Measurements from ENCODE around the gene ARSB. TPM values are rescaled to one million over a fixed set of nuclear protein-coding genes. Genes with fewer than 3 reads are reported as not detected.

ARSB gene
- total RNA-seq, 1 experiment from 2014 or later: 8.4 TPM

GRCh38 chr5:78811866-78812265 lies 173.2 kb downstream of the ARSB start:
- H4K20me1 ChIP-seq (ENCODE audit: insufficient read depth): no peaks in the 10 kb centered on the region
- no peak overlapping the region for H3K27ac ChIP-seq
- no peaks in the 10 kb centered on the region for H3K9me3 ChIP-seq (ENCODE audit: insufficient read depth, low read depth)
- H3K36me3 ChIP-seq (ENCODE audit: low read depth): no peaks in the 10 kb centered on the region
- no peaks in the 10 kb centered on the region for H3K27me3 ChIP-seq (ENCODE audit: insufficient read depth, low read depth)
- TF ChIP-seq EZH2 (IDR thresholded peaks at IDR 0.05; ENCODE audit: low read depth): no peak
- TF ChIP-seq, protein P1, sequence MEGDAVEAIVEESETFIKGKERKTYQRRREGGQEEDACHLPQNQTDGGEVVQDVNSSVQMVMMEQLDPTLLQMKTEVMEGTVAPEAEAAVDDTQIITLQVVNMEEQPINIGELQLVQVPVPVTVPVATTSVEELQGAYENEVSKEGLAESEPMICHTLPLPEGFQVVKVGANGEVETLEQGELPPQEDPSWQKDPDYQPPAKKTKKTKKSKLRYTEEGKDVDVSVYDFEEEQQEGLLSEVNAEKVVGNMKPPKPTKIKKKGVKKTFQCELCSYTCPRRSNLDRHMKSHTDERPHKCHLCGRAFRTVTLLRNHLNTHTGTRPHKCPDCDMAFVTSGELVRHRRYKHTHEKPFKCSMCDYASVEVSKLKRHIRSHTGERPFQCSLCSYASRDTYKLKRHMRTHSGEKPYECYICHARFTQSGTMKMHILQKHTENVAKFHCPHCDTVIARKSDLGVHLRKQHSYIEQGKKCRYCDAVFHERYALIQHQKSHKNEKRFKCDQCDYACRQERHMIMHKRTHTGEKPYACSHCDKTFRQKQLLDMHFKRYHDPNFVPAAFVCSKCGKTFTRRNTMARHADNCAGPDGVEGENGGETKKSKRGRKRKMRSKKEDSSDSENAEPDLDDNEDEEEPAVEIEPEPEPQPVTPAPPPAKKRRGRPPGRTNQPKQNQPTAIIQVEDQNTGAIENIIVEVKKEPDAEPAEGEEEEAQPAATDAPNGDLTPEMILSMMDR (conservative IDR thresholded peaks at IDR 0.05): no peak
- no peaks in the 10 kb centered on the region for H3K79me2 ChIP-seq (ENCODE audit: low read depth)
- BruUV-seq (replicated peaks): no TSS peak
- H2AFZ ChIP-seq: no peak overlapping the region
- ChIA-PET CTCF (no interaction called here), POLR2A (ENCODE audit: unreplicated experiment) (no interaction called here)
- no peaks in the 10 kb centered on the region for H3K9me2 ChIP-seq (ENCODE audit: insufficient read depth)
- no peak overlapping the region for H3K4me2 ChIP-seq
- intact Hi-C loops (cut with micrococcal nuclease; ENCODE audit: unreplicated experiment): no loop called here
- no peak for DNase-seq
- H3K4me3 ChIP-seq: no peak overlapping the region
- H3K4me1 ChIP-seq (replicated peaks; ENCODE audit: insufficient read depth): peaks cover 8% of the 10 kb centered on the region; the same call in 1 of the 2 replicates
- H3F3A ChIP-seq (ENCODE audit: insufficient read depth, low read depth): peaks cover under 1% of the 10 kb centered on the region; the same call in 1 of the 2 replicates

DNA sequence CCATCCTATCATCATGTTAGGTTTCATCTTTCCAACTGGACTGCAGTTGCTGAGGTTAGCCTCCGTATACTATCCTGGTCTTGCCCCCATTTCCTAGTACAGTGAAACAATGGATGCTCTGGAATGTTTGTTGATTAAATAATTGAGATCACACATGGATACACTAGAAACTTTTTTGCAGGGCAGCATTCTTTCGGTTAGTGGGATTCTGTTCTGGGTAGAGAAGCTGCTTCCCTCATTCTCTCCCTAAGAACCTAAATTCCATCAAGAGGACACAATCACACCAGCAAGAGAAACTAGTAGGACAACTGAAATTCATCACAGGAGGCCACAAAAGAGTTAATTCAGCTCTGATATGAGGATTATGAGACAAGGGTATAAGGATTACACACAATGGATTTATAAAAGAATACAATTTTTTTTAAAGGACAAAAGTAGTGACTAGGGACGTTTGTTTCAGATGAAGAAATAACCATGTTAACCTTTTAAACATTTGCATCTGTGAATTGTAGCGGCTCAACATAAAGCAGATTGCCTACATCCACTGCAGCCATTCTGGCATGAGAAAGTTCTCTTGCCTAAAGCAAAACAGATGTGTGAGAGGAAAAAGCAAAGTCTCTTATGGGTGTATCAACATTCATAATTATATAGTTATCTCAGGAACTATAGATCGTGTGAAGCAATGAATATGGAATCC lies 173.8 kb downstream of the ARSB start:
- CTCF ChIA-PET: no interaction called here
- no TSS peak for BruUV-seq (replicated peaks)
- intact Hi-C loops (cut with micrococcal nuclease; ENCODE audit: unreplicated experiment): no loop called here

GRCh38 chr5:78810098-78810920 lies 174.8 kb downstream of the ARSB start:
- Histone ChIP-seq H3K4me2 (no peak overlapping the region), H3K27me3 (ENCODE audit: insufficient read depth, low read depth) (no peaks in the 10 kb centered on the region), H3K27ac (no peak overlapping the region), H4K20me1 (ENCODE audit: insufficient read depth) (no peaks in the 10 kb centered on the region), H3K9me3 (ENCODE audit: insufficient read depth, low read depth) (no peaks in the 10 kb centered on the region), H3F3A (ENCODE audit: insufficient read depth, low read depth) (peaks cover 4% of the 10 kb centered on the region; the same call in 1 of the 2 replicates), H3K4me1 (replicated peaks; ENCODE audit: insufficient read depth) (peaks cover 8% of the 10 kb centered on the region; the same call in 1 of the 2 replicates), H3K9me2 (ENCODE audit: insufficient read depth) (no peaks in the 10 kb centered on the region), H3K79me2 (ENCODE audit: low read depth) (no peaks in the 10 kb centered on the region), H3K36me3 (ENCODE audit: low read depth) (no peaks in the 10 kb centered on the region), H3K4me3 (no peak overlapping the region), H2AFZ (no peak overlapping the region)
- ChIA-PET CTCF (no interaction called here), POLR2A (ENCODE audit: unreplicated experiment) (interaction anchor here (0.7 kb wide), 1 partner anchor 233 kb away, joined by 3 read pairs; no protein-coding TSS in a partner anchor)
- no TSS peak for BruUV-seq (replicated peaks)
- DNase-seq: no peak
- TF ChIP-seq, protein P1 (conservative IDR thresholded peaks at IDR 0.05): no peak
- TF ChIP-seq EZH2 (IDR thresholded peaks at IDR 0.05; ENCODE audit: low read depth): no peak
- intact Hi-C loops (cut with micrococcal nuclease; ENCODE audit: unreplicated experiment): no loop called here

More for the DNA sequence above, 173.8 kb downstream of the ARSB start:
- H3K4me1 ChIP-seq (replicated peaks; ENCODE audit: insufficient read depth): peaks cover 8% of the 10 kb centered on the region; the same call in 1 of the 2 replicates
- H3K27ac ChIP-seq: no peak overlapping the region
- POLR2A ChIA-PET (ENCODE audit: unreplicated experiment): no interaction called here
- no peaks in the 10 kb centered on the region for H3K9me3 ChIP-seq (ENCODE audit: insufficient read depth, low read depth)
- no peak overlapping the region for H2AFZ ChIP-seq
- peaks cover 4% of the 10 kb centered on the region; the same call in 1 of the 2 replicates for H3F3A ChIP-seq (ENCODE audit: insufficient read depth, low read depth)
- no peak for DNase-seq
- H3K36me3 ChIP-seq (ENCODE audit: low read depth): no peaks in the 10 kb centered on the region
- H3K79me2 ChIP-seq (ENCODE audit: low read depth): no peaks in the 10 kb centered on the region
- no peak for TF ChIP-seq EZH2 (IDR thresholded peaks at IDR 0.05; ENCODE audit: low read depth)
- TF ChIP-seq, protein P1 (conservative IDR thresholded peaks at IDR 0.05): no peak
- H3K4me2 ChIP-seq: no peak overlapping the region
- no peaks in the 10 kb centered on the region for H3K9me2 ChIP-seq (ENCODE audit: insufficient read depth)
- H4K20me1 ChIP-seq (ENCODE audit: insufficient read depth): no peaks in the 10 kb centered on the region
- H3K27me3 ChIP-seq (ENCODE audit: insufficient read depth, low read depth): no peaks in the 10 kb centered on the region
- H3K4me3 ChIP-seq: no peak overlapping the region

All from PC-9 (cell line).